Upper lobe of left lung (tissue), 6 donors: Measurements from ENCODE around the gene GNA14. TPM values are rescaled to one million over a fixed set of nuclear protein-coding genes. Genes with fewer than 3 reads are reported as not detected.

Source experiments
- ATAC-seq, 2 donors: fragments of 200-7000 bp; cut with Tn5 transposase; one replicate each; pipeline ENCODE4 v1.9.1; 2022; ENCODE audit warnings: mild to moderate bottlenecking in 2 of 2, moderate library complexity in 2 of 2; ENCODE audit not compliant: low FRiP score in 2 of 2
- DNase-seq, 2 donors: peaks; one replicate each; pipeline ENCODE4 v3.0.0-alpha.2; 2019 to 2020
- H3K27ac ChIP-seq, 4 donors: fragments of 200-600 bp; sonication (generic); one replicate each; pipeline ENCODE4 v1.5.1; 2016 to 2019
- H3K27me3 ChIP-seq, 4 donors: fragments of 200-600 bp; sonication (generic); one replicate each; pipeline ENCODE4 v1.5.1; 2017 to 2019
- H3K36me3 ChIP-seq, 4 donors: fragments of 200-600 bp; sonication (generic); one replicate each; pipeline ENCODE4 v1.5.1; 2016 to 2019
- H3K4me1 ChIP-seq, 4 donors: fragments of 200-600 bp; sonication (generic); one replicate each; pipeline ENCODE4 v1.5.1; 2018 to 2019
- H3K4me3 ChIP-seq, 4 donors: fragments of 200-600 bp; sonication (generic); one replicate each; pipeline ENCODE4 v1.5.1; 2017 to 2019; ENCODE audit warnings: mild to moderate bottlenecking in 2 of 4, moderate library complexity in 1 of 4
- H3K9me3 ChIP-seq, 4 donors: fragments of 200-600 bp; sonication (generic); one replicate each; pipeline ENCODE4 v1.5.1; 2018 to 2019
- EP300 ChIP-seq, 4 donors: sonication (generic); formaldehyde crosslinking; IDR thresholded peaks; one replicate each; pipeline ENCODE4 v1.5.1; 2017; ENCODE audit warnings: antibody characterized with exemption in 4 of 4, control low read depth in 2 of 4
- POLR2A ChIP-seq, 4 donors: fragments of 450-650 bp; IDR thresholded peaks; one replicate each; pipeline ENCODE4 v1.5.1; 2016 to 2017; ENCODE audit warnings: antibody characterized with exemption in 4 of 4, mild to moderate bottlenecking in 2 of 4
- POLR2AphosphoS5 ChIP-seq, 2 donors: sonication (generic); formaldehyde crosslinking; IDR thresholded peaks; one replicate each; pipeline ENCODE4 v1.5.1; 2017; ENCODE audit warnings: antibody characterized with exemption in 2 of 2
- WGBS, 2 donors: methylation state at CpG; one replicate each; pipeline ENCODE4 v1.1.5; 2017 to 2018; 5-methylcytosine and 5-hydroxymethylcytosine counted together
- total RNA-seq, 6 donors: library from RNA; depleted of rRNA in 4 of 6; stranded (reverse); fragments of >200 nt in 4 of 6; gene quantifications; one replicate each; pipeline versions ENCODE4 v1.1.0 to v1.2.1, GENCODE V29; 2016 to 2021
- TF ChIP-seq, protein P1 (sequence below), 6 experiments: fragments of 450-650 bp in 4 of 6; fragments of 200-600 bp in 2 of 6; sonication (generic) in 2 of 6; IDR thresholded peaks; one replicate each; pipeline ENCODE4 v1.5.1; 2016 to 2019; ENCODE audit warnings: antibody characterized with exemption in 6 of 6
- donor health status: DM: no; HTN: no; CAD: no; lungs with moderate emphysema.
- donor health status: DM: no; HTN: yes; CAD: no; lungs with severe emphysema.

Gene GNA14
- total RNA-seq, 6 donors from 2014 or later = 6.0 to 28.3 (median 14.9) TPM

GRCh38 chr9:77534376-77535057 lies 113.6 kb downstream of the GNA14 start:
- Histone ChIP-seq H3K4me3 (no peak overlapping the region), H3K36me3 (no peaks in the 10 kb centered on the region), H3K9me3 (no peaks in the 10 kb centered on the region), H3K27me3 (no peaks in the 10 kb centered on the region), H3K27ac (peak overlapping the region; percentile 6 to 70 (median 41)), H3K4me1 (peaks cover 0 to 14% (median 1%) of the 10 kb centered on the region in 4 donors)
- no peak for DNase-seq
- ATAC-seq = peak in 1 of 2 donors; percentile 49
- no peak for TF ChIP-seq POLR2A (IDR thresholded peaks at IDR 0.05)
- peak in 2 of 4 donors; percentile 2 to 19 for TF ChIP-seq EP300 (IDR thresholded peaks at IDR 0.05)
- TF ChIP-seq, protein P1, sequence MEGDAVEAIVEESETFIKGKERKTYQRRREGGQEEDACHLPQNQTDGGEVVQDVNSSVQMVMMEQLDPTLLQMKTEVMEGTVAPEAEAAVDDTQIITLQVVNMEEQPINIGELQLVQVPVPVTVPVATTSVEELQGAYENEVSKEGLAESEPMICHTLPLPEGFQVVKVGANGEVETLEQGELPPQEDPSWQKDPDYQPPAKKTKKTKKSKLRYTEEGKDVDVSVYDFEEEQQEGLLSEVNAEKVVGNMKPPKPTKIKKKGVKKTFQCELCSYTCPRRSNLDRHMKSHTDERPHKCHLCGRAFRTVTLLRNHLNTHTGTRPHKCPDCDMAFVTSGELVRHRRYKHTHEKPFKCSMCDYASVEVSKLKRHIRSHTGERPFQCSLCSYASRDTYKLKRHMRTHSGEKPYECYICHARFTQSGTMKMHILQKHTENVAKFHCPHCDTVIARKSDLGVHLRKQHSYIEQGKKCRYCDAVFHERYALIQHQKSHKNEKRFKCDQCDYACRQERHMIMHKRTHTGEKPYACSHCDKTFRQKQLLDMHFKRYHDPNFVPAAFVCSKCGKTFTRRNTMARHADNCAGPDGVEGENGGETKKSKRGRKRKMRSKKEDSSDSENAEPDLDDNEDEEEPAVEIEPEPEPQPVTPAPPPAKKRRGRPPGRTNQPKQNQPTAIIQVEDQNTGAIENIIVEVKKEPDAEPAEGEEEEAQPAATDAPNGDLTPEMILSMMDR (IDR thresholded peaks at IDR 0.05) = no peak
- peak in 1 of 2 donors; percentile 62 for TF ChIP-seq POLR2AphosphoS5 (IDR thresholded peaks at IDR 0.05)
- WGBS, 2 donors = 64 to 69% methylated on average over 7 of the region's 7 CpGs

GRCh38 chr9:77533671-77534070 lies 114.5 kb downstream of the GNA14 start:
- no peaks in the 10 kb centered on the region for H3K36me3 ChIP-seq
- DNase-seq = no peak
- H3K4me1 ChIP-seq = peaks cover 0 to 14% (median 1%) of the 10 kb centered on the region in 4 donors
- H3K9me3 ChIP-seq = no peaks in the 10 kb centered on the region
- TF ChIP-seq POLR2AphosphoS5 (IDR thresholded peaks at IDR 0.05) = no peak
- no peak for TF ChIP-seq EP300 (IDR thresholded peaks at IDR 0.05)
- TF ChIP-seq, protein P1 (IDR thresholded peaks at IDR 0.05) = no peak
- no peak for TF ChIP-seq POLR2A (IDR thresholded peaks at IDR 0.05)
- H3K27ac ChIP-seq = peak overlapping the region in 3 of 4 donors; percentile 2 to 60 (median 19)
- H3K4me3 ChIP-seq = no peak overlapping the region
- WGBS, 2 donors = 65 to 83% methylated on average over 3 of the region's 3 CpGs
- ATAC-seq = no peak
- no peaks in the 10 kb centered on the region for H3K27me3 ChIP-seq

- DNase-seq (no peak), ATAC-seq (no peak)
- H3K27ac ChIP-seq = peak overlapping the region in 1 of 4 donors; percentile 60
Measured at GRCh38 chr9:77532607-77533006, 115.5 kb downstream of the GNA14 start.

DNA sequence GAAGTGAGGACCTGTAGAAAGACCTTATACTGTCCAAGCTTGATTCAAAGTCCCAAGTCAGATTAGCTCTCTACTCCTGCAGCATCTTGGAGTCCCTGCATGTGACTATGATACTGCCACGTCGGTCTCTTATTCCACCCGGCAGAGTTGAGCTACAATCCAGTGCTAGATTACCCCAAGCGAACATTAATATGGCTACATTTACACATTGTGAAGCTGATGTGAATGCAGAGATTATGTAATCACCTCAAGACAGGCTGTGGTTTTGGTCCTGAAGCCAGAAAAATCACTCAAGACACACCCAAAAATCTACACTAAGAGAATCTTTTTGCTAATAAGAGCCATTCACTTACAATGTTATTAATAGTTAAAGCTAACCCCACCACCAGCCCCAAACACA lies 116.7 kb downstream of the GNA14 start:
- ATAC-seq (peak in 1 of 2 donors; percentile 66), DNase-seq (no peak)
- TF ChIP-seq EP300 (IDR thresholded peaks at IDR 0.05) (no peak), POLR2A (IDR thresholded peaks at IDR 0.05) (no peak), POLR2AphosphoS5 (IDR thresholded peaks at IDR 0.05) (no peak)
- TF ChIP-seq, protein P1 (IDR thresholded peaks at IDR 0.05) = no peak
- 88 to 96% methylated on average over 4 of the region's 4 CpGs for WGBS, 2 donors
- Histone ChIP-seq H3K4me1 (peaks cover 0 to 14% (median 1%) of the 10 kb centered on the region in 4 donors), H3K27me3 (no peaks in the 10 kb centered on the region), H3K9me3 (no peaks in the 10 kb centered on the region), H3K36me3 (no peaks in the 10 kb centered on the region), H3K4me3 (no peak overlapping the region), H3K27ac (no peak overlapping the region)

More at GRCh38 chr9:77532607-77533006, 115.5 kb downstream of the GNA14 start:
- Histone ChIP-seq H3K4me1 (peaks cover 0 to 14% (median 1%) of the 10 kb centered on the region in 4 donors), H3K4me3 (no peak overlapping the region), H3K36me3 (no peaks in the 10 kb centered on the region), H3K27me3 (no peaks in the 10 kb centered on the region), H3K9me3 (no peaks in the 10 kb centered on the region)
- 85 to 88% methylated on average over 5 of the region's 5 CpGs for WGBS, 2 donors
- TF ChIP-seq POLR2AphosphoS5 (IDR thresholded peaks at IDR 0.05) = no peak
- no peak for TF ChIP-seq EP300 (IDR thresholded peaks at IDR 0.05)
- no peak for TF ChIP-seq POLR2A (IDR thresholded peaks at IDR 0.05)
- TF ChIP-seq, protein P1 (IDR thresholded peaks at IDR 0.05) = no peak
